ENCODE results near the gene ABCD2.

DNA sequence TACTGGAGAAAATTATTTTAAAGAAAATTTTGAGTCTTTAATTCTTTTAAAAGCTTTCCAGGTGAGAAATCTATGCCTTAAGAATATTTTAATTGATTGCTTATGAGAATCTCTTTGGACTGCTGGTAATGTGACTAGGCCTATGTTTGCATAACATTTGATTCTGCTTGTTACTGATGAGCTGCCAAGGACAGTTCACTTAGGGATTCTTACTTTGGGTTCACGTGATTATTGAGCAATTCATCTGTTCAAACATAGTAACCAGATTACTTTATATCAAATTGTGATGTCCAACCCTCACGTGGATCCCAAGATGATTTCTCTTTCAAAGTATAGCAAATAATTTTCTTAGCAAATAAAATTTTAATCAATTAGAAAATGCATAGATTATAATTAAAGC, 27.4 kb upstream of the ABCD2 start:
- TF ChIP-seq, protein P1, sequence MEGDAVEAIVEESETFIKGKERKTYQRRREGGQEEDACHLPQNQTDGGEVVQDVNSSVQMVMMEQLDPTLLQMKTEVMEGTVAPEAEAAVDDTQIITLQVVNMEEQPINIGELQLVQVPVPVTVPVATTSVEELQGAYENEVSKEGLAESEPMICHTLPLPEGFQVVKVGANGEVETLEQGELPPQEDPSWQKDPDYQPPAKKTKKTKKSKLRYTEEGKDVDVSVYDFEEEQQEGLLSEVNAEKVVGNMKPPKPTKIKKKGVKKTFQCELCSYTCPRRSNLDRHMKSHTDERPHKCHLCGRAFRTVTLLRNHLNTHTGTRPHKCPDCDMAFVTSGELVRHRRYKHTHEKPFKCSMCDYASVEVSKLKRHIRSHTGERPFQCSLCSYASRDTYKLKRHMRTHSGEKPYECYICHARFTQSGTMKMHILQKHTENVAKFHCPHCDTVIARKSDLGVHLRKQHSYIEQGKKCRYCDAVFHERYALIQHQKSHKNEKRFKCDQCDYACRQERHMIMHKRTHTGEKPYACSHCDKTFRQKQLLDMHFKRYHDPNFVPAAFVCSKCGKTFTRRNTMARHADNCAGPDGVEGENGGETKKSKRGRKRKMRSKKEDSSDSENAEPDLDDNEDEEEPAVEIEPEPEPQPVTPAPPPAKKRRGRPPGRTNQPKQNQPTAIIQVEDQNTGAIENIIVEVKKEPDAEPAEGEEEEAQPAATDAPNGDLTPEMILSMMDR (IDR thresholded peaks at IDR 0.05 in 4 of 5, conservative IDR thresholded peaks at IDR 0.05 in 1 of 5): no peak
- TF ChIP-seq POLR2A (IDR thresholded peaks at IDR 0.05): no peak
